Parathyroid adenoma (tissue), 2 donors: ENCODE measurements around the gene TRIM72.

Experiments used
- H2AFZ ChIP-seq: fragments of 300-600 bp; sonication (generic); one replicate; pipeline ENCODE4 v1.7.0; 2017; ENCODE audit warnings: antibody characterized with exemption, mild to moderate bottlenecking
- H3K27ac ChIP-seq: fragments of 300-600 bp; sonication (generic); one replicate; pipeline ENCODE4 v1.7.0; 2017
- H3K27me3 ChIP-seq: fragments of 300-600 bp; sonication (generic); one replicate; pipeline ENCODE4 v1.7.0; 2017; ENCODE audit warnings: low read length; ENCODE audit not compliant: control insufficient read depth, insufficient read depth
- H3K36me3 ChIP-seq: fragments of 300-600 bp; sonication (generic); one replicate; pipeline ENCODE4 v1.7.0; 2017; ENCODE audit warnings: low read length; ENCODE audit not compliant: control insufficient read depth, insufficient read depth
- H3K4me1 ChIP-seq: fragments of 300-600 bp; sonication (generic); one replicate; pipeline ENCODE4 v1.7.0; 2017; ENCODE audit warnings: control low read depth
- H3K4me2 ChIP-seq: fragments of 300-600 bp; sonication (generic); one replicate; pipeline ENCODE4 v1.7.0; 2017; ENCODE audit warnings: low read length
- H3K4me3 ChIP-seq: fragments of 300-600 bp; sonication (generic); one replicate; pipeline ENCODE4 v1.7.0; 2017; ENCODE audit warnings: low read depth, low read length
- H3K79me2 ChIP-seq: fragments of 300-600 bp; sonication (generic); one replicate; pipeline ENCODE4 v1.7.0; 2017; ENCODE audit warnings: control low read depth
- H3K9ac ChIP-seq: fragments of 300-600 bp; sonication (generic); one replicate; pipeline ENCODE4 v1.7.0; 2017; ENCODE audit warnings: mild to moderate bottlenecking
- H3K9me3 ChIP-seq: fragments of 300-600 bp; sonication (generic); one replicate; pipeline ENCODE4 v1.7.0; 2017; ENCODE audit warnings: low read length; ENCODE audit not compliant: control insufficient read depth
- TF ChIP-seq, protein P1 (sequence below): fragments of 300-600 bp; sonication (generic); IDR thresholded peaks from one replicate; pipeline ENCODE4 v1.7.0; 2017; ENCODE audit warnings: antibody characterized with exemption, mild to moderate bottlenecking
- donor health status: primary hyperparathyroidism.

TRIM72 gene

DNA sequence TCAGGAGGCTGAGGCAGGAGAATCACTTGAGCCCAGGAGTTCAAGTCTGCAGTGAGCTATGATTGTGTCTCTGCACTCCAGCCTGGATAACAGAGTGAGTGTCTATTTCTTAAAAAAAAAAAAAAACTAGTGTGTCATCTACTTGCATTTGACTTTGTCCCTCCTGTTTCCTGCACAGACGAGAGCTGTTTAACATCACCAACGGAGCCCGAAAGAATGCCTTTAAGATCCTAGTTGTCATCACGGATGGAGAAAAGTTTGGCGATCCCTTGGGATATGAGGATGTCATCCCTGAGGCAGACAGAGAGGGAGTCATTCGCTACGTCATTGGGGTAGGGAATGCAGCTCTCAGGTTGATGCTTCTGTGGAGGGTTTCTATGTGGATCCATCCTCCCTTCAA lies 59.3 kb downstream of the TRIM72 start:
- Histone ChIP-seq H3K4me1 (no peaks in the 10 kb centered on the region), H3K9me3 (no peaks in the 10 kb centered on the region), H3K4me3 (no peak overlapping the region), H3K9ac (no peak overlapping the region), H3K27ac (no peak overlapping the region), H2AFZ (no peak overlapping the region), H3K36me3 (no peaks in the 10 kb centered on the region), H3K4me2 (no peak overlapping the region), H3K79me2 (no peaks in the 10 kb centered on the region), H3K27me3 (no peaks in the 10 kb centered on the region)
- TF ChIP-seq, protein P1, sequence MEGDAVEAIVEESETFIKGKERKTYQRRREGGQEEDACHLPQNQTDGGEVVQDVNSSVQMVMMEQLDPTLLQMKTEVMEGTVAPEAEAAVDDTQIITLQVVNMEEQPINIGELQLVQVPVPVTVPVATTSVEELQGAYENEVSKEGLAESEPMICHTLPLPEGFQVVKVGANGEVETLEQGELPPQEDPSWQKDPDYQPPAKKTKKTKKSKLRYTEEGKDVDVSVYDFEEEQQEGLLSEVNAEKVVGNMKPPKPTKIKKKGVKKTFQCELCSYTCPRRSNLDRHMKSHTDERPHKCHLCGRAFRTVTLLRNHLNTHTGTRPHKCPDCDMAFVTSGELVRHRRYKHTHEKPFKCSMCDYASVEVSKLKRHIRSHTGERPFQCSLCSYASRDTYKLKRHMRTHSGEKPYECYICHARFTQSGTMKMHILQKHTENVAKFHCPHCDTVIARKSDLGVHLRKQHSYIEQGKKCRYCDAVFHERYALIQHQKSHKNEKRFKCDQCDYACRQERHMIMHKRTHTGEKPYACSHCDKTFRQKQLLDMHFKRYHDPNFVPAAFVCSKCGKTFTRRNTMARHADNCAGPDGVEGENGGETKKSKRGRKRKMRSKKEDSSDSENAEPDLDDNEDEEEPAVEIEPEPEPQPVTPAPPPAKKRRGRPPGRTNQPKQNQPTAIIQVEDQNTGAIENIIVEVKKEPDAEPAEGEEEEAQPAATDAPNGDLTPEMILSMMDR: no peak

DNA sequence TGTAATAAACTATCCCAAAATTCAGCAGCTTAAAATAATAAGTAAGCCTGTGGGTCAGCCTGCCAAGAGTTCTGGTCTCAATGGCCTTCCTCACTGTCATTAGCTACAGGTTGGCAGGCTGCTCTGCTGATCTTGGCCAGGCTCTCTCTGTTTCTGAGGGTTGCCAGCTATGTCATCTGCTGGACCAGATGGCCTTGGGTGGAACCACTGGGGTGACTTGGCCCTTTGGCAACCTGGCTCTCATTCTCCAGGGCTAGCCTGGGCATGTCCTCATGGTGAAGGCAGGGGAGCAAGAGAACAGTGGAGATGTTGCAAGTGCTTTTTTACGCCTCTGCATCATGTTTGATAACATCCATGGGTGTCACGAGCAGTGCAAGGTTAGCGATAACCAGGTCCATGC lies 59.8 kb downstream of the TRIM72 start:
- H3K4me3 ChIP-seq: no peak overlapping the region
- TF ChIP-seq, protein P1: no peak
- no peaks in the 10 kb centered on the region for H3K27me3 ChIP-seq
- no peaks in the 10 kb centered on the region for H3K36me3 ChIP-seq
- no peak overlapping the region for H3K4me2 ChIP-seq
- H3K9me3 ChIP-seq: no peaks in the 10 kb centered on the region
- H2AFZ ChIP-seq: no peak overlapping the region
- no peak overlapping the region for H3K9ac ChIP-seq
- H3K4me1 ChIP-seq: no peaks in the 10 kb centered on the region
- H3K27ac ChIP-seq: no peak overlapping the region
- H3K79me2 ChIP-seq: no peaks in the 10 kb centered on the region

DNA sequence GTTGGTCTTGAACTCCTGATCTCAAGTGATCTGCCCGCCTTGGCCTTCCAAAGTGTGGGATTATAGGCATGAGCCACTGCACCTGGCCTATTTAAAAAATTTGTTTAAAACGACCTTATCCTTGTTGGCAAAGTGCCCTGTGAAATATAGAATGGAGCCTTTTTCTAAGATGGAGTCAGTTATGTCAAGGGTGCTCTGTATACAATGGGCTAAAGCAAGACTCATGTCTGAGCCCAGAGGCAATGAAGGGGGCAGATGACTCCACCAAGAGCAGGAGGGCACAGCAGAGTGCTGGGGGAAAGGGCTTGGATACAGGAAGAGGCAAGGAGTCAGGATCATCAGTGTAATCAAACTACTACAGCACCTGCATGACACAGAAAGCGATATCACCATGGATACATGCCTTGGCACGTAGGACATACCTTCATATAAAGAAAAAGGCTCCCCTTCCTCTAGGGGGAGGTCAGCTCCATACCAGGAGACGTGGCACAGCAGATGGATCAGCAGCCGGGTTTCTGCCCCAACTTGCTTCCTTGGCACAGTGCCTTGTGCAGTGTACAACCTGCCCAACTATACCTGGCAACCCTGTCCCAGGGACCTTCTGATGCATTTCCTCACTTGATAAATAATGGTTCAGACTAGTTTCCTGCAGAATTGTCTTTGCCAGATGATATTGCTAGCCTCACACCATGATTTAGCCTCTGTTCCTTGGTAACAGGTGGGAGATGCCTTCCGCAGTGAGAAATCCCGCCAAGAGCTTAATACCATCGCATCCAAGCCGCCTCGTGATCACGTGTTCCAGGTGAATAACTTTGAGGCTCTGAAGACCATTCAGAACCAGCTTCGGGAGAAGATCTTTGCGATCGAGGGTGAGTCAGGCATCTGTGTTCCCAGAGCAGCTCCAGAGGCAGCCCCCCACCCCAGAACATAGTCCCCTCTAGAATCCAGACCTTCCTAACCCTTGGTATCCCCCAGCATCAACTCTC lies 61.2 kb downstream of the TRIM72 start:
- no peaks in the 10 kb centered on the region for H3K9me3 ChIP-seq
- H3K4me1 ChIP-seq: no peaks in the 10 kb centered on the region
- no peaks in the 10 kb centered on the region for H3K36me3 ChIP-seq
- no peak overlapping the region for H3K4me3 ChIP-seq
- H3K9ac ChIP-seq: no peak overlapping the region
- TF ChIP-seq, protein P1: no peak
- H3K4me2 ChIP-seq: no peak overlapping the region
- no peaks in the 10 kb centered on the region for H3K27me3 ChIP-seq
- H3K27ac ChIP-seq: no peak overlapping the region
- H2AFZ ChIP-seq: no peak overlapping the region
- no peaks in the 10 kb centered on the region for H3K79me2 ChIP-seq

DNA sequence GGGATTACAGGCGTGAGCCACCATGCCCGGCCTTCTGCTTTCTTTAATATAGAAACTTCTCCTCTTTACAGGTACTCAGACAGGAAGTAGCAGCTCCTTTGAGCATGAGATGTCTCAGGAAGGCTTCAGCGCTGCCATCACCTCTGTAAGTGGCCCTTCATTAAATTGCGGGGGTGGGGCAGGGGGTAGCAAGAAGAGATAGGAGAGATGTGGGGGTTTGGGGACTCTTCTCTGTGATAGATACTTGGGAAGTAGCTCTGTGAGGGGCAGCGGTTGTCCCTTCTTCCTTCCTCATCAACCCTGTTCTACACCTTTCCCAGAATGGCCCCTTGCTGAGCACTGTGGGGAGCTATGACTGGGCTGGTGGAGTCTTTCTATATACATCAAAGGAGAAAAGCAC lies 62.7 kb downstream of the TRIM72 start:
- H2AFZ ChIP-seq: no peak overlapping the region
- no peaks in the 10 kb centered on the region for H3K79me2 ChIP-seq
- no peaks in the 10 kb centered on the region for H3K4me1 ChIP-seq
- no peak overlapping the region for H3K4me3 ChIP-seq
- TF ChIP-seq, protein P1: no peak
- H3K9me3 ChIP-seq: no peaks in the 10 kb centered on the region
- no peak overlapping the region for H3K9ac ChIP-seq
- no peaks in the 10 kb centered on the region for H3K27me3 ChIP-seq
- no peak overlapping the region for H3K27ac ChIP-seq
- H3K36me3 ChIP-seq: no peaks in the 10 kb centered on the region
- no peak overlapping the region for H3K4me2 ChIP-seq
